DOHH2 (cell line): ENCODE results near the gene LAMA2.
A peak's percentile ranks its signal among the peaks of the same experiment; 100 is the strongest.

ENCODE experiments used
- H3F3A ChIP-seq: fragments of 200-600 bp; sonication (generic), shearing (Covaris generic); 2 replicates; pipeline ENCODE4 v1.6.0; 2016; ENCODE audit warnings: antibody characterized with exemption, mild to moderate bottlenecking; ENCODE audit not compliant: control insufficient read depth, insufficient read depth
- H3K27ac ChIP-seq: fragments of 200-600 bp; sonication (generic); 2 replicates; pipeline ENCODE4 v1.5.1; 2014; ENCODE audit warnings: low read depth, mild to moderate bottlenecking, low read length, moderate library complexity
- H3K27me3 ChIP-seq: fragments of 200-600 bp; sonication (generic); 2 replicates; pipeline ENCODE4 v1.6.1; 2014; ENCODE audit warnings: mild to moderate bottlenecking, low read length, mixed read lengths; ENCODE audit not compliant: control insufficient read depth
- H3K36me3 ChIP-seq: fragments of 200-600 bp; sonication (generic); 2 replicates; pipeline ENCODE4 v1.6.1; 2014; ENCODE audit warnings: mild to moderate bottlenecking, low read length, moderate library complexity, mixed read lengths; ENCODE audit not compliant: control insufficient read depth
- H3K4me1 ChIP-seq: fragments of 200-600 bp; sonication (generic); 2 replicates; pipeline ENCODE4 v1.6.1; 2014; ENCODE audit warnings: mild to moderate bottlenecking, low read length, mixed read lengths; ENCODE audit not compliant: control insufficient read depth
- H3K4me2 ChIP-seq: fragments of 200-600 bp; sonication (generic); 2 replicates; pipeline ENCODE4 v1.6.0; 2014; ENCODE audit warnings: mild to moderate bottlenecking, low read length, moderate library complexity
- H3K4me3 ChIP-seq: fragments of 200-600 bp; sonication (generic); 2 replicates; pipeline ENCODE4 v1.5.1; 2014; ENCODE audit warnings: mild to moderate bottlenecking, low read length, mixed read lengths
- H3K79me2 ChIP-seq: fragments of 200-600 bp; sonication (generic); 2 replicates; pipeline ENCODE4 v1.6.1; 2014; ENCODE audit warnings: mild to moderate bottlenecking, low read length, mixed read lengths; ENCODE audit not compliant: control insufficient read depth
- H3K9me2 ChIP-seq: fragments of 200-600 bp; sonication (generic); replicated peaks from 2 replicates; pipeline ENCODE4 v1.6.1; 2014; ENCODE audit warnings: mild to moderate bottlenecking, low read length, mixed read lengths; ENCODE audit not compliant: control insufficient read depth
- H3K9me3 ChIP-seq: fragments of 200-600 bp; sonication (generic); 2 replicates; pipeline ENCODE4 v1.6.1; 2014; ENCODE audit warnings: antibody characterized with exemption, low read length, mixed read lengths; ENCODE audit not compliant: control insufficient read depth, insufficient read depth
- H4K20me1 ChIP-seq: fragments of 200-600 bp; sonication (generic); 2 replicates; pipeline ENCODE4 v1.6.0; 2014; ENCODE audit warnings: low read depth, mild to moderate bottlenecking, antibody characterized with exemption, low read length, moderate library complexity; ENCODE audit not compliant: control insufficient read depth, insufficient read depth
- EZH2phosphoT487 ChIP-seq: fragments of 200-600 bp; sonication (generic); IDR thresholded peaks from 2 replicates; pipeline ENCODE4 v1.6.1; 2017; ENCODE audit warnings: borderline replicate concordance, mild to moderate bottlenecking, antibody characterized with exemption, low read length, moderate library complexity, mixed read lengths
- TF ChIP-seq, protein P1 (sequence below): fragments of 200-600 bp; sonication (generic); IDR thresholded peaks from one replicate; pipeline ENCODE4 v1.5.1; 2014; ENCODE audit warnings: antibody characterized with exemption, mild to moderate bottlenecking, low read depth, low read length; ENCODE audit not compliant: poor library complexity, severe bottlenecking

The LAMA2 gene

DNA sequence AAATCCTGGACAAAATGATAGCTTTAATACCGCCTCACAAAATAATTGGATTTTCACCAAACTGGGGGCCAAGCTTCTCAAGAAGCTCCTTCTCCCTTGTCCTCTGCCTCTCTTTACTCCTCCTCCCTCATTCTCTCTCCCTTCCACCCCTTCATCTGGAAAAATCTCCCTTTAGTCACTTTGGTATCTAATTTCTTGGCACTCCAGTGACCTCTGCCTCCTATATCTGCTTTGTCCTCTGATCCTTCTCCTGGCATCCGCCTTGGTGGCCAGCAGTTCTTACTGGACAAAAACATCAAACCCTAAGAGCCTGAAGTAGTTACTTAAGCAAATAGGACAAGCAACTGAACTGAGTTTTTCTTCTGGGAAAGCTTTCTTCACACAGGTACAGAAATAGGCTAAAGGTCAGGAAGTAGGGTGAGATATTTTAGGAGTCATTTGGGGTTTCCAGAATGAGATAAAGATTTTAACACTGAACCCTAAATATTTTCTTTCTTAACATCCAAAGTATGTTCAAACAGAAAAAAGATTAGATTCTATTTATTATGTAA, 606.4 kb downstream of the LAMA2 start:
- no peak overlapping the region for H3K27ac ChIP-seq
- no peak overlapping the region for H3K4me2 ChIP-seq
- no peak overlapping the region for H3K4me3 ChIP-seq
- H3K9me3 ChIP-seq: no peaks in the 10 kb centered on the region
- peaks cover 4% of the 10 kb centered on the region; the same call in 1 of the 2 replicates for H3K36me3 ChIP-seq
- no peaks in the 10 kb centered on the region for H3F3A ChIP-seq
- peaks cover 11% of the 10 kb centered on the region for H3K4me1 ChIP-seq
- H3K27me3 ChIP-seq: no peaks in the 10 kb centered on the region
- no peaks in the 10 kb centered on the region for H4K20me1 ChIP-seq
- TF ChIP-seq, protein P1, sequence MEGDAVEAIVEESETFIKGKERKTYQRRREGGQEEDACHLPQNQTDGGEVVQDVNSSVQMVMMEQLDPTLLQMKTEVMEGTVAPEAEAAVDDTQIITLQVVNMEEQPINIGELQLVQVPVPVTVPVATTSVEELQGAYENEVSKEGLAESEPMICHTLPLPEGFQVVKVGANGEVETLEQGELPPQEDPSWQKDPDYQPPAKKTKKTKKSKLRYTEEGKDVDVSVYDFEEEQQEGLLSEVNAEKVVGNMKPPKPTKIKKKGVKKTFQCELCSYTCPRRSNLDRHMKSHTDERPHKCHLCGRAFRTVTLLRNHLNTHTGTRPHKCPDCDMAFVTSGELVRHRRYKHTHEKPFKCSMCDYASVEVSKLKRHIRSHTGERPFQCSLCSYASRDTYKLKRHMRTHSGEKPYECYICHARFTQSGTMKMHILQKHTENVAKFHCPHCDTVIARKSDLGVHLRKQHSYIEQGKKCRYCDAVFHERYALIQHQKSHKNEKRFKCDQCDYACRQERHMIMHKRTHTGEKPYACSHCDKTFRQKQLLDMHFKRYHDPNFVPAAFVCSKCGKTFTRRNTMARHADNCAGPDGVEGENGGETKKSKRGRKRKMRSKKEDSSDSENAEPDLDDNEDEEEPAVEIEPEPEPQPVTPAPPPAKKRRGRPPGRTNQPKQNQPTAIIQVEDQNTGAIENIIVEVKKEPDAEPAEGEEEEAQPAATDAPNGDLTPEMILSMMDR: no peak
- TF ChIP-seq EZH2phosphoT487: no peak
- H3K79me2 ChIP-seq: no peaks in the 10 kb centered on the region
- no peaks in the 10 kb centered on the region for H3K9me2 ChIP-seq

DNA sequence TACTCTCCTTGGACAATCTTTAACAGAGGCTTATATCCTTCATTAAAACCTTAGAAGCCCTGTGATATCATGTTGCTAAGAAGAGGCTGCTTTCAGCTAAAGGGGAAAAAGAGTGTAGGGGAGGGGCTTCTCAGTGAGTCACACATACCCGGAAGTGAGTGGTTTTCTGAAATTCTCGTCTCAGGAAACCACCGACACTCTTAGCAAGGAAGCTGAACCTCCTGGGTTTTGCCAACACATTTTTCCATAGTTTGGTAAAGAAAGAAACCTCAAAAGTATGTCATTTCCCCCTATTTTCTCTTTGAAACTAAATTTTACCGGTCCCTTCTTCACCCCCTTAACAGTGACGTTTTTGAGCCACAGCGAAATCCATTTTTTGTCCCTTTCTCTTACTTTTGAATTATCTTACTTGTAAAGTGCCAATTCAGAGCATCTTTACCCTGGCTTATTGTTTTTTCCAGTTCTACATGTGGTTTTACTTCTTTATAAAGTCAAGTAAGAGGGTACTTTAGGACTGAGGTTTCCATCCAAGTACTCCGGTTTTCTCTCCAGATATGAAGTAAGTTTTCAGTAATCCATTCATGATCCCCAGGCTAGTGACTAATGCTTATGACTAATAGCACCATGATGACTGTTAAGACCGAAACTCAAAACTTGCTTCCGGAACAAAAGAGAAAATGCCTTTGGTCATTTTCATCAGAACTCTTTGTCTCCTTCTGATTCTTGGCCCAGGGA, 607.8 kb downstream of the LAMA2 start:
- H3F3A ChIP-seq: no peaks in the 10 kb centered on the region
- no peaks in the 10 kb centered on the region for H3K27me3 ChIP-seq
- H3K4me3 ChIP-seq: peak overlapping the region; percentile 53
- no peaks in the 10 kb centered on the region for H3K79me2 ChIP-seq
- peak overlapping the region; percentile 55 for H3K4me2 ChIP-seq
- peaks cover 11% of the 10 kb centered on the region for H3K4me1 ChIP-seq
- no peak for TF ChIP-seq EZH2phosphoT487
- TF ChIP-seq, protein P1: no peak
- H3K9me3 ChIP-seq: no peaks in the 10 kb centered on the region
- no peaks in the 10 kb centered on the region for H3K9me2 ChIP-seq
- no peak overlapping the region for H3K27ac ChIP-seq
- H3K36me3 ChIP-seq: peaks cover 4% of the 10 kb centered on the region; the same call in 1 of the 2 replicates
- no peaks in the 10 kb centered on the region for H4K20me1 ChIP-seq

DNA sequence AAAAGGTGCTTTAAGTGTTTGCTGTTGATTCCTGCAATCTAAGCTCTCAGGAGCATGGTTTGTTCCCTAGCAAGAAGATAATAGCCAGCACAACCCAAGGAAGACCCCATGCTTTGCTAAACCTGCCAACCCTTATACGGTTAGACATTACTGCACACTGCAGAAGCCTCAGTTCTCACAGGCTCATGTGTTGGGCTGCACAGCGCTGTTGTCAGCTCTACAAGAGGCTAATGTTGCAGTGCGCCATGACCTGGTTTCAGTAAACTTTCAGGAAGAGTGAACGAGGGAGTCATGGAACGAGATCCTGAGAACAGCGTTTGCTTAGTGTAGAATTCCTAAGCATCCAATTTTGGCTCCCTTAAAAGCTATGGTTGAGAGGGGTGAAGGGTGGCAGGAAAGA, 608.5 kb downstream of the LAMA2 start:
- Histone ChIP-seq H3K79me2 (no peaks in the 10 kb centered on the region), H3K4me3 (no peak overlapping the region), H4K20me1 (no peaks in the 10 kb centered on the region), H3K9me2 (no peaks in the 10 kb centered on the region), H3K4me2 (no peak overlapping the region), H3K27me3 (no peaks in the 10 kb centered on the region), H3K9me3 (no peaks in the 10 kb centered on the region), H3K36me3 (peaks cover 4% of the 10 kb centered on the region; the same call in 1 of the 2 replicates), H3K27ac (no peak overlapping the region), H3F3A (no peaks in the 10 kb centered on the region), H3K4me1 (peaks cover 11% of the 10 kb centered on the region)
- TF ChIP-seq, protein P1: no peak
- TF ChIP-seq EZH2phosphoT487: no peak
